HG02981 (cell line): ENCODE data around the gene SCAMP3.
A peak's percentile ranks its signal among the peaks of the same experiment; 100 is the strongest.
"Not testable (repeated sequence)": the region's sequence is repeated elsewhere in the genome, so short reads cannot be mapped to it uniquely, and the experiment has no call there.

Experiments
- ATAC-seq: cut with Tn5 transposase; IDR thresholded peaks from one replicate; pipeline ENCODE4 v1.9.1; 2021; ENCODE audit warnings: mild to moderate bottlenecking, moderate library complexity; ENCODE audit not compliant: unreplicated experiment

SCAMP3 gene

DNA sequence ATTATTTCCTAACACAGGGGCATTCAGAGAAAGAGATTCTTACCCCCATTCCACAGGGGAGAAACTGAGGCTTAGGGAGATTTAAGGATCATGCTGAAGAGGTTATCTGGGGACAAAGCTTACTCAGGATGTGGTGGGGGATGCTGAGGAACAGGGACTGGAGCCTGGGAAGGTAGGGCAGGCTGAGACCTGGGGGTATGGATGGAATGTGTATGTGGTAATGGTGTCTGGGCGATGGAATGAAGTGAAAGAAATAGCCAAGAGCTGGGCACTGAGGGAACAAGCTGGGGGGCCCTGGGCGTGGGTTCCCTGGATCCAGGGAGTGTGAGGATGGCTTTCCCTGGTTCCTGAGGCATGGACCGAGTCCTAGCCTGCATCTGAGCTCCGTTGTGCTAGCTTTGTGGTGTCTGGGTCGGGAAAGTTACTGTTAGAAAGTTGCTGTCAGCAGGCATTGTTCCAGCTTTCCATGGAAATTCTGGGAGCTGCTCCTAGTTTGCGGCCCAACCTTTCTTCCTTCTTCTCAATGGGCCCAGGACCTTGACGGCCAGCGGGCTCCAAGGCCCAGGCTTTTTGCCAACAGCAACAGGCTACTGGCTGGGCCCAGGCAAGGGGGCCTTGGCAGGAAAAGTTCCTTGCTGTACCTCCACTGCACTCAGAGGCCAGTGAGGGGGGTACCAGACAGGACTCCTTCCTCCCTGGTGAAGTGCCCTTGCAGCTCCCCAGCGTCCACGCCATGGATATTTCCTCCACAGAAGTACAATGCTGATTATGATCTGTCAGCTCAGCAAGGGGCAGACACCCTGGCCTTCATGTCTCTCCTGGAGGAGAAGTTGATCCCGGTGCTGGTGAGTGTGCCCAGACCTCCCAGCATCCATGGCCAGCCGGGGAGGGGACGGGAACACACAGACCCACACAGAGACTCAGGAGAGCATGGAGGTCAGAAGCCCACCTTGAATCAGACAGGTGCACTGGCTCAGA is 29.9 kb downstream of the SCAMP3 start:
- not testable (repeated sequence) for ATAC-seq

DNA sequence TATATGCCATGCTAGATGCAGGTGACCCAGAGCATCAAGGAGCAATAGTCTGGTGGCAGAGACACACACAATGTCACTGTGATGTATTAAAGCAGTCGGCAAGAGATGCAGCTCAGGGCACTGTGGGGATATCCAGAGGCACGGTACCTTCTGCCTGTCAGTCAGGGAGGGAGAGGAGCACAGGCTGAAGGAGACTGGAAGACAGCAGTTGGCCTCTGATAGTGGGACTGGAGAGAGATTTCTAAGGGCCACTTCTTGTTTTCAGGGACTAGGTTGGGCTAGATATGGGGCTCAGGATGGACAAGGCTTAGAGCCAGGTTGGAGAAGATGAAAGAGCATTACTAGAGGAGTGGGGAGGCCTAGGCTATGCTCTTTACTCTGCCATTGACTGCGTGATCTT is 30.9 kb downstream of the SCAMP3 start:
- not testable (repeated sequence) for ATAC-seq

DNA sequence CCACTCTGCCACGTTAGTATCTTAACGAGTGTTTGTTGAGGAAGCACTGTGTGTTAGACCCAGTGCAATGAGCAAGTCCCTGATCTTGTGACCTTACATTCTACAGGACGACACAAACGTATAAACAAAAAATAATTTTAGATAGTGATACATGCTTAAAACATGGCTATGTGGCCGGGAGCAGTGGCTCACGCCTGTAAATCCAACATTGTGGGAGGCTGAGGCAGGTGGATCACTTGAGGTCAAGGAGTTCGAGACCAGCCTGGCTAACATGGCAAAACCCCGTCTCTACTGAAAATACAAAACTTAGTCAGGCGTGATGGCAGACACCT is 34.1 kb downstream of the SCAMP3 start:
- ATAC-seq = no peak

DNA sequence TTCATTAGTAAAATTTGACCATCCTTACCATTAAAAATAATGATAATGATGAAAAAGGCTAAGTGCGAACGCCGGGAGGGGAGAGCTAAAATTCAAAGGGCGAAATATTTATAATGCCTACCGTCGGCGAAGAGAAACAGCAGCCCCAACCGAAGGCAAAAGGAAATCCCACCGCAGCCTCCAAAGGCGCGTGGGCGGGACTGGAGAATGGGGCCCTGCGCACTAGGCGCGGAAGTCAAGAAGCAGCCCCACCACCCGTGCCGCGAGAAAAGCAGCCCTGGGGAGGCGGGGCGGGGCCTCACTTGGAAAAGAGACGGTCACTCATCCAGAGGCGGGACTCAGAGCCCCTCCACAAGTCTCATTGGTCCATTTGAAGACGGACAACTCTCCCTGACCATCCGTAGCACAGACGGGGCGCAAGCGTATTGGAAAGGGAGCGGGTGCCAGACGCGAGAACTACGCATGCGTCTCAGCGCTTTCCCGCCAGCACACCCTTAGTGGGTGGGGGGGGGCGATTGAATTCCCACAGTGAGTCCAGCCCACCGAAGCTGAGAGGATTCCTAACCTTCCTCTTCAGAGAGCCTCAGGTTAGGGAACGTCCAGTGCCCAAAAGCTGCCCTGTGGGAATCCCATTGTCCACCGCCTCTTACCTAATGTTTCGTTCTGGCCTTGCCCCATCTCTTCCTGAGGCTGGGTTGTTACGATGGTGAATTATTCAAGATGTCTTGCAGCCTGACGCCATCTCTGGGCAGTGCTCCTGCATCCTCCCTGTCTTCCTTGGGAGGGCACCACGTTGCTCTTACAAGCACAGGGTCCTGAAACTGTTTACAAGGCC is 34.7 kb downstream of the SCAMP3 start:
- ATAC-seq = peak; percentile 88

DNA sequence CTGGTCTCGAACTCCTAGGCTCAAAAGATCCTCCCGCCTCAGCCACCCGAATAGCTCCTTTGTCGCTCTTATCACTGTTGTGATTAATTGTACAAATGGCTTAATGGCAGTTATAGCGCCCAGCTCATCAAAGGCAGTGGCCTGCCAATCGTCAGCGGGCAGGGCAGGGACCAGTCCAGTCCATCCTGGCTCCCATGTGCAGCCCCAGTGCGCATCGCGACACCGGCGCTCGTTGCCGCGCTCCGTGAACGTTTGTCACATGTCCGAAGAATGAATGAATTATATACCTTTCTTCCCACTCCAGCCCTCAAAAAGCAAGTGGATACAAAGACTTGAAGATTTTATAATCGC is 35.3 kb downstream of the SCAMP3 start:
- ATAC-seq = no peak

DNA sequence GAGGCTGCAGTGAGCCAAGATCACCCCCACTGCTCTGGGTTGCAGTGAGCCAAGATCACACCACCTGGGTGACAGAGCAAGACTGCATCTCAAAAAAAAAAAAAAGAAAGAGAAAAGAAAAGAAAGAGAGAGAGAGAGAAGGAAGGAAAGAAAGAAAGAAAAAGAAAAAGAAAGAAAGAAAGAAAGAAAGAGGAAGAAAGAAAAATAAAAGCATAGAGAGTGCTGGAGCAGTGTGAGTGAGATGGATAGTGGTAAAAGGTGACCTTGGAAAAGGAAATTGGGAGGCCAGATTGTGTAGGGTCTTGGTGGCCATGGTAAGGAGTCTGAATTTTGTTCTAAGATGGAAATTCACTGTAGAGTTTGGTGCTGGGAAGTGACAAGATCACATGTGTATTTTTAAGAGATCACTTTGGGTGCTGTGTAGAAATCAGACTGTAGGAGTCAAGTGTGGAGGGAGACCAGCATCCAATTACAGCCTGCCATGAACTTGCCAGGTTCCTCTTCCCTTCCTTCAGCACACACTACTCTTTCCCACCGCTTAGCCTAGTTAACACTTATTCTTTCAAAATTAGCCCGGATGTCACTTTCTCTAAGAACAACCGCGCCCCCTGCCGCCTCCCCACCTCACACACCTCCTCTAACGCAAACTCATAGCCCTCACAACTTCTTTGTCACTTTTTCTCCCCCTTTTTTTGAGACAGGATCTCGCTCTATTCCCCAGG is 35.8 kb downstream of the SCAMP3 start:
- ATAC-seq = no peak

DNA sequence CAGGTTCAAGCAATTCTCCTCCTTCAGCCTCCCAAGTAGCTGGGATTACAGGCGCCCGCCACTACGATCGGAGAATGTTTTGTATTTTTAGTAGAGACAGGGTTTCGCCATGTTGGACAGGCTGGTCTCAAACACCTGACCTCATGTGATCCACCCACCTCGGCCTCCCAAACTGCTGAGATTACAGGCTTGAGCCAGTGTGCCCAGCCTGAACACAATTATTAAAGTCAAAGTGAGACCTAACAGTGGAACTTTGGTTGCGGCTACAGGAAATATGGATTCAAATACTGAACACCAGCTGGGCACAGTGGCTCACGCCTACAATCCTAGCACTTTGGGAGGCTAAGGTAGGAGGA is 36.8 kb downstream of the SCAMP3 start:
- ATAC-seq = not testable (repeated sequence)

DNA sequence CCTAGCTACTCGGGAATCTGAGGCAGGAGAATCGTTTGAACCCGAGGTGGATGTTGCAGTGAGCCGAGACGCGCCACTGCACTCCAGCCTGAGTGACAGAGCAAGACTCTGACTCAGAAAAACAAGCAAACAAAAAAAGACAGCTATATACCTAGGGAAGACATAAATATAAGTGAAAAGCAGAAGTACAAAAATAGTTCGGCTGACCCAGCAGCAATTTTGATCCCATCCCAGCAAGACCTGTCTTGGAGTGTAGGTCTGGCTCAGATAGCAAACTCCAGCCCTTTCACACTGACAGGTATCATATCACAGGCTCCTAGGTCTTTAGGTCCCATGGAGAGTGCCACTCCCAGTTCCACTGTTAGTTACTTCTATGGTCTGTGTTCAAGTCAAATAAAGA is 39.1 kb downstream of the SCAMP3 start:
- ATAC-seq = no peak

DNA sequence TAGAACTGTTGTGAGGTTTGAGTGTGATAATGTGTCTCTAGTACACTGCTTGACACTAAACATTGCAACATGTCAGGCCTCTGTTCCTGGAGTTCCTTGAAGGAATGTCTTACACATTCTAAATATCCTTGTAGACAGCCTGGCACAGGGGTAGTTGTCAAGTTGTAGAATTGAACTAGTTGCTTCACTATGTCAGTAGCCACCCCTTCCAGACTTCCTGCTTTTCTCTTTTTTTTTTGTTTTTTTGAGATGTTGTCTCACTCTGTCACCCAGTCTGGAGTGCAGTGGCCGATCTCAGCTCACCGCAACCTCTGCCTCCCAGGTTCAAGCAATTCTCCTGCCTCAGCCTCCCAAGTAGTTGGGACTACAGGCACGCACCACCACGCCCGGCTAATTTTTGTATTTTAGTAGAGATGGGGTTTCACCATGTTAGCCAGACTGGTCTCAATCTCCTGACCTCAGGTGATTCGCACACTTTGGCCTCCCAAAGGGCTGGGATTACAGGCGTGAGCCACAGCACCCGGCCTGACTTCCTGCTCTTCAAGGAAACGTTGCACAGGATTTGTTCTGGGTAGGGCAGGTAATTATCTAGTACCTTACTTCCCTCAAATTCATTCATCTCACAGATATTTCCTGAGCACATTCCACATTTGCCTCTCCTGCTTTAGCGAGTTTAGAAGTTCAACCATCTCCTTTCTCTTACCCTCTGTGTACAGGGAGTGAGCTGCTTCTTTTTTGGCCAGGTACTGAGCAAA is 41.8 kb downstream of the SCAMP3 start:
- ATAC-seq = not testable (repeated sequence)

DNA sequence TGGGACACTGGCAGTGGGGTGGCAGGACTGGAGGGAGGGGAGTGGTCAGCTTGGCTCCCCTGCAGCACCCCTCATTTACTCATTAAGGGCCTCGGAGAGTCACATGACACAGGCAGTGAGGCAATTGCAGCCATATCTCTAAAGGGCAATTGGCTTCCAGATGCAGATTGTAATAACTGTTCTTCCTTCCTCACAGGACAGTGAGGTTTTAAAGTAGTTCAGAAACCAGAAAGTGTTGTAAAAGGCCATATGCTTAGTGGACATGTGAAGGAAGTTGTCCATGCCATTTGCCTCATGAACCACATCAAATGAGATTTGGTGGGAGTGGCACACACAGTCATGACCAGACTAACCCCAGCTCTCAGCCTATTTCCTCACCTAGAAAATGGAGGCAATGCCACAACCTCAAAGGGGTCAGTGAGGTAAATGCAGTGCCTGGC is 42.5 kb downstream of the SCAMP3 start:
- no peak for ATAC-seq

DNA sequence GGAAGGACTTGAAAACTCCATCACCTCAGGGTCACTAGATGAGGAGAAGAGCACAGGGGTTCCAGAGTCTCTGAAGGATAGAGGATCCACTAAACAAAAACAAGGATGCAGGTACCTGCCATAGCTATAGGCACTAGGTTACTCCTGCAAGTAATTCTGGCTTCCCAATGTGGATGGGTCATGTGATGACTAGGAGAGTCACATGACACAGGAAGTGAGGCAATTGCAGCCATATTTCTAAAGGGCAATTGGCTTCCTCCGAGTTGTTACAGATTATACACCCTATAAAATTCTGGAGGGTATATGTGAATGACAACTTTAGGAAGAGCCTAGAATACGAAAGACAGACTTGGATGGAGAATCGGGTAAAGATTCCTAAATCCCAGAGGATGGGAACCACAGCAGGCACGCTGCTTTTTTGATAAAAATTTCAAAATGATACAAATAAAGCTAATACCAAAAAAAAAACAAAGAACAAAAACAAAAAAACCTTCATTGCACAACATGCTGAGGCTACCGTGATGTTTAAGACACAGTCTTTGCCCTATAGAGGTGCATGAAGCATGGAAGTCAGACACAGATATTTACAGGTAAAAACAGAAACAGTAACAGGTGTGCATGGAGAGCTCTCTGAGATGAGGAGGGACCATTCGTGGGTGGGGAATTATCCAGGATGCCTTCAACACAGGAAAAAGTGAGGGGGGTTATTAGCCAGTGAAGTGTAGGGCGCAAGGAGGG is 43.1 kb downstream of the SCAMP3 start:
- no peak for ATAC-seq

DNA sequence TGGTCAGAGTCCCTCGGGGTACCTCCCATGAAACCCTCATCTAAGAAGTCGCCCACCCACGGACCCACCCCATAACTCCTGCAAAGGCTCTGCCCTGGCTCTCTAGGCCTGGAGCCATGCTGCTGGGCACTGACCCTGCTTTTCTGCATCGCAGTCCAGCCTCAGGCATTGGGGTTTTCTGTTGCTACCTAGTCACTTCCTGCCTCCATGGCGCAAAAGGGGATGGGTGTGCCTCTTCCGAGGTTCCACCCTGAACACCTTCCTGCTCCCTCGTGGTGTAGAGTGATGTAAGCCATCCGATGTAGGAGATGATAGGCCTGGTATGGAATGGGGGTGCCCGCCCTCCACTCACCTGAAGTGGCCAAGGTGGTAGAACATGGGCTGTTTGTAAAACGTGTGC is 47.5 kb downstream of the SCAMP3 start:
- ATAC-seq = not testable (repeated sequence)

DNA sequence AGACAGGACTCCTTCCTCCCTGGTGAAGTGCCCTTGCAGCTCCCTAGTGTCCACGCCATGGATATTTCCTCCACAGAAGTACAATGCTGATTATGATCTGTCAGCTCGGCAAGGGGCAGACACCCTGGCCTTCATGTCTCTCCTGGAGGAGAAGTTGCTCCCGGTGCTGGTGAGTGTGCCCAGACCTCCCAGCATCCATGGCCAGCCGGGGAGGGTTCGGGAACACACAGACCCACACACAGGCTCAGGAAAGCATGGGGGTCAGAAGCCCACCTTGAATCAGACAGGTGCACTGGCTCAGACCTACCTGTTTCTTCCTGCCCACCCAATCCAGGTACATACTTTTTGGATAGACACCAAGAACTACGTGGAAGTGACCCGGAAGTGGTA is 50.1 kb downstream of the SCAMP3 start:
- not testable (repeated sequence) for ATAC-seq

DNA sequence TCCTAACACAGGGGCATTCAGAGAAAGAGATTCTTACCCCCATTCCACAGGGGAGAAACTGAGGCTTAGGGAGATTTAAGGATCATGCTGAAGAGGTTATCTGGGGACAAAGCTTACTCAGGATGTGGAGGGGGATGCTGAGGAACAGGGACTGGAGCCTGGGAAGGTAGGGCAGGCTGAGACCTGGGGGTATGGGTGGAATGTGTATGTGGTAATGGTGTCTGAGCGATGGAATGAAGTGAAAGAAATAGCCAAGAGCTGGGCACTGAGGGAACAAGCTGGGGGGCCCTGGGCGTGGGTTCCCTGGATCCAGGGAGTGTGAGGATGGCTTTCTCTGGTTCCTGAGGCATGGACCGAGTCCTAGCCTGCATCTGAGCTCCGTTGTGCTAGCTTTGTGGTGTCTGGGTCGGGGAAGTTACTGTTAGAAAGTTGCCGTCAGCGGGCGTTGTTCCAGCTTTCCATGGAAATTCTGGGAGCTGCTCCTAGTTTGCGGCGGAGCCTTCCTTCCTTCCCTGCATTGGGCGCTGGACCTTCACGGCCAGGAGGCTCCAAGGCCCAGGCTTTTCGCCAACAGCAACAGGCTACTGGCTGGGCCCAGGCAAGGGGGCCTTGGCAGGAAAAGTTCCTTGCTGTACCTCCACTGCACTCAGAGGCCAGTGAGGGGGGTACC is 50.6 kb downstream of the SCAMP3 start:
- ATAC-seq = not testable (repeated sequence)

DNA sequence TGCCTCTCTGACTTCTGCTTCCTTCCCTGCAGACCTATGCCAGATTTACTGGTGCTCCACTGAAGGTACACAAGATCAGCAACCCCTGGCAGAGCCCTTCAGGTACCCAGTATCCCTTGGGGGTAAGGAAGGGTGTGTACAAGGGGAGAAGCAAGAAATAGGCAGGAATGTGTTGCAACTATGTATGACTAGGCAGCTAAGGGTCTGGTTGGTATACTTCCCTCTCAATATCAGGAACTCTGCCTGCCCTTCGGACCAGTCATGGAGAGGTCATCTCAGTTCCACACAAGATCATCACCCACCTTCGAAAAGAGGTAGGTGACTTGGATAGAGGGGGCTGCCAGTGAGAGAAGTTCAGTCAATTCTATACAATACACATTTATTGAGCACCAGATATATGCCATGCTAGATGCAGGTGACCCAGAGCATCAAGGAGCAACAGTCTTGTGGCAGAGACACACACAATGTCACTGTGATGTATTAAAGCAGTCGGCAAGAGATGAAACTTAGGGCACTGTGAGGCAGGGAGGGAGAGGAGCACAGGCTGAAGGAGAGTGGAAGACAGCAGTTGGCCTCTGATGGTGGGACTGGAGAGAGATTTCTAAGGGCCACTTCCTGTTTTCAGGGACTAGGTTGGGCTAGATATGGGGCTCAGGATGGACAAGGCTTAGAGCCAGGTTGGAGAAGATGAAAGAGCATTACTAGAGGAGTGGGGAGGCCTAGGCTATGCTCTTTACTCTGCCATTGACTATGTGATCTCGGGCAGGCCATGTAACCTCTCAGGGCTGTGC is 51.7 kb downstream of the SCAMP3 start:
- no peak for ATAC-seq

DNA sequence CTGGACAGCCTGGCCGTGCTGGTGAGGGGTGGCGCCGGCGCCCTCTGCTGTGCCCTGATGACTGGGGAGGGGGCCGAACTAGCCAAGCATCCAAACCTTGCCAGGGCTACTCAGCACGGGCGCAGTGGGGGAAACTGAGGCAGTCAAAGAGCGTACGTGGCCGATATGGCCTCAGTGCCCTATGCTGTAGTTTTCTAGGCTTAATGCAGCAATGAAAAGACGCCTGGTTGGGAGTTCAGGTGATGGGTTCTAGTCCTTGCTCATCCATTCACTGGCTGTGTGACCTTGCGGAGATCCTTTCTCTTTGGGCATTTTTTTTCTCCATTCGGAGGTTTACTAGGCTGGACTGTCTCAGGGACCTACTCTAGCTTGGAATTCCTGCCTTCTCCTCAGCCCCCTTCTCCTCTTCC is 52.8 kb downstream of the SCAMP3 start:
- ATAC-seq = no peak

DNA sequence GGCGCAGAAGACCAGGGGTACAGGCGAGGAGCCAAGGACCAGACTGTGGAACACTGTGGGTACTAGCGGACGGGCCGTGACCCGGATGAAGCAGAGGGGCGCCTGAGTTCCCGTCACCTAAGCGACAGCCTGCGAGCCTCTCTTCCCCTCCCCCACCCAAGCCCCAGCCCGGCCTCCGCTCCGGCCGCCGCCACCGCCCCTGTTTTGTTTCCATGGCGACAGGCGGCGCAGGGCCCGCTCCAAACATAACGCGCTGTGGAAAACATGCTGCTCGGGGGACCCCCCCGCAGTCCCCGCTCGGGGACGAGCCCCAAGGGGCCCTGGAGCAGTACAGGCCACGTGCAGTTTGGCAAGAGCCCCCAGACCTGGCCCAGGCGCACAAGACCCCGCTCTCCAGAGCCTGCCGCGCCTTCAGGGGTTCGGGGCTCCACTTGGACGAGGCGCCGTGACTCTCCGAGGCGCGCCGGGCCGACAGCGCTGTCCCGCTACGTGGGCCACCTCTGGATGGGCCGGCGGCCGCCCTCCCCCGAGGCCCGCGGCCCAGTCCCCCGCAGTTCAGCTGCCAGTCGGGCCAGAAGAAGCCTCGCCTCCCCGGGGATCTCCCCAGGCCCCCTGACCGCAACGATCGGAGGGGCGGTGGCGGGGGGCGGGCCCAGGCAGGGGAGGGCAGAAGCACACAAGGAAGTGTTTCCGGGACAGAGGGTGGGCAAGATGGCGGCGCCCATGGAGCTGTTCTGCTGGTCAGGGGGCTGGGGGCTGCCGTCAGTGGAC is 53.4 kb downstream of the SCAMP3 start, which contains the start of gene MTX1:
MTX1 (plus strand) TSS at position 155 of the 771 bp plus-strand sequence; CDS start at position 265, 110 bp downstream.
- peak; percentile 65 for ATAC-seq
